DOHH2 (cell line): Measurements from ENCODE around the gene CFAP91.

Experiments used
- H3F3A ChIP-seq: fragments of 200-600 bp; sonication (generic), shearing (Covaris generic); 2 replicates; pipeline ENCODE4 v1.6.0; 2016; ENCODE audit warnings: antibody characterized with exemption, mild to moderate bottlenecking; ENCODE audit not compliant: control insufficient read depth, insufficient read depth
- H3K27ac ChIP-seq: fragments of 200-600 bp; sonication (generic); 2 replicates; pipeline ENCODE4 v1.5.1; 2014; ENCODE audit warnings: low read depth, mild to moderate bottlenecking, low read length, moderate library complexity
- H3K27me3 ChIP-seq: fragments of 200-600 bp; sonication (generic); 2 replicates; pipeline ENCODE4 v1.6.1; 2014; ENCODE audit warnings: mild to moderate bottlenecking, low read length, mixed read lengths; ENCODE audit not compliant: control insufficient read depth
- H3K36me3 ChIP-seq: fragments of 200-600 bp; sonication (generic); 2 replicates; pipeline ENCODE4 v1.6.1; 2014; ENCODE audit warnings: mild to moderate bottlenecking, low read length, moderate library complexity, mixed read lengths; ENCODE audit not compliant: control insufficient read depth
- H3K4me1 ChIP-seq: fragments of 200-600 bp; sonication (generic); 2 replicates; pipeline ENCODE4 v1.6.1; 2014; ENCODE audit warnings: mild to moderate bottlenecking, low read length, mixed read lengths; ENCODE audit not compliant: control insufficient read depth
- H3K4me2 ChIP-seq: fragments of 200-600 bp; sonication (generic); 2 replicates; pipeline ENCODE4 v1.6.0; 2014; ENCODE audit warnings: mild to moderate bottlenecking, low read length, moderate library complexity
- H3K4me3 ChIP-seq: fragments of 200-600 bp; sonication (generic); 2 replicates; pipeline ENCODE4 v1.5.1; 2014; ENCODE audit warnings: mild to moderate bottlenecking, low read length, mixed read lengths
- H3K79me2 ChIP-seq: fragments of 200-600 bp; sonication (generic); 2 replicates; pipeline ENCODE4 v1.6.1; 2014; ENCODE audit warnings: mild to moderate bottlenecking, low read length, mixed read lengths; ENCODE audit not compliant: control insufficient read depth
- H3K9me2 ChIP-seq: fragments of 200-600 bp; sonication (generic); replicated peaks from 2 replicates; pipeline ENCODE4 v1.6.1; 2014; ENCODE audit warnings: mild to moderate bottlenecking, low read length, mixed read lengths; ENCODE audit not compliant: control insufficient read depth
- H3K9me3 ChIP-seq: fragments of 200-600 bp; sonication (generic); 2 replicates; pipeline ENCODE4 v1.6.1; 2014; ENCODE audit warnings: antibody characterized with exemption, low read length, mixed read lengths; ENCODE audit not compliant: control insufficient read depth, insufficient read depth
- H4K20me1 ChIP-seq: fragments of 200-600 bp; sonication (generic); 2 replicates; pipeline ENCODE4 v1.6.0; 2014; ENCODE audit warnings: low read depth, mild to moderate bottlenecking, antibody characterized with exemption, low read length, moderate library complexity; ENCODE audit not compliant: control insufficient read depth, insufficient read depth
- CTCF ChIP-seq: fragments of 200-600 bp; sonication (generic); IDR thresholded peaks from one replicate; pipeline ENCODE4 v1.5.1; 2014; ENCODE audit warnings: antibody characterized with exemption, mild to moderate bottlenecking, low read depth, low read length; ENCODE audit not compliant: poor library complexity, severe bottlenecking
- EZH2phosphoT487 ChIP-seq: fragments of 200-600 bp; sonication (generic); IDR thresholded peaks from 2 replicates; pipeline ENCODE4 v1.6.1; 2017; ENCODE audit warnings: borderline replicate concordance, mild to moderate bottlenecking, antibody characterized with exemption, low read length, moderate library complexity, mixed read lengths

CFAP91 gene

GRCh38 chr3:119664850-119665379 is 37.9 kb upstream of the CFAP91 start:
- no peak overlapping the region for H3K4me2 ChIP-seq

GRCh38 chr3:119665954-119666559 is 36.8 kb upstream of the CFAP91 start:
- Histone ChIP-seq H4K20me1 (no peaks in the 10 kb centered on the region), H3K4me3 (no peak overlapping the region), H3K79me2 (no peaks in the 10 kb centered on the region), H3F3A (no peaks in the 10 kb centered on the region), H3K36me3 (peaks cover 41% of the 10 kb centered on the region), H3K9me2 (no peaks in the 10 kb centered on the region), H3K27me3 (no peaks in the 10 kb centered on the region), H3K4me1 (peaks cover 10% of the 10 kb centered on the region), H3K4me2 (no peak overlapping the region), H3K27ac (no peak overlapping the region), H3K9me3 (no peaks in the 10 kb centered on the region)
- no peak for TF ChIP-seq EZH2phosphoT487
- no peak for TF ChIP-seq CTCF

More at GRCh38 chr3:119664850-119665379, 37.9 kb upstream of the CFAP91 start:
- peaks cover 29% of the 10 kb centered on the region for H3K36me3 ChIP-seq
- no peaks in the 10 kb centered on the region for H3K27me3 ChIP-seq
- H3K79me2 ChIP-seq: no peaks in the 10 kb centered on the region
- no peaks in the 10 kb centered on the region for H4K20me1 ChIP-seq
- peaks cover 10% of the 10 kb centered on the region for H3K4me1 ChIP-seq
- H3F3A ChIP-seq: no peaks in the 10 kb centered on the region
- TF ChIP-seq EZH2phosphoT487 (no peak), CTCF (no peak)
- H3K9me3 ChIP-seq: no peaks in the 10 kb centered on the region
- H3K9me2 ChIP-seq: no peaks in the 10 kb centered on the region
- H3K27ac ChIP-seq: no peak overlapping the region
- no peak overlapping the region for H3K4me3 ChIP-seq

GRCh38 chr3:119669906-119670570 is 32.8 kb upstream of the CFAP91 start:
- peaks cover 79% of the 10 kb centered on the region for H3K36me3 ChIP-seq
- no peak overlapping the region for H3K4me3 ChIP-seq
- no peaks in the 10 kb centered on the region for H3K27me3 ChIP-seq
- no peaks in the 10 kb centered on the region for H3K9me2 ChIP-seq
- no peak overlapping the region for H3K27ac ChIP-seq
- TF ChIP-seq EZH2phosphoT487: no peak
- no peak for TF ChIP-seq CTCF
- H4K20me1 ChIP-seq: no peaks in the 10 kb centered on the region
- H3K4me2 ChIP-seq: no peak overlapping the region
- peaks cover 4% of the 10 kb centered on the region for H3K79me2 ChIP-seq
- no peaks in the 10 kb centered on the region for H3F3A ChIP-seq
- H3K9me3 ChIP-seq: no peaks in the 10 kb centered on the region
- H3K4me1 ChIP-seq: peaks cover 4% of the 10 kb centered on the region
